Psoas muscle (tissue), 8 donors: ENCODE data around the gene PLEKHA8. TPM values are rescaled to one million over a fixed set of nuclear protein-coding genes. Genes with fewer than 3 reads are reported as not detected.

ENCODE experiments used
- ATAC-seq, 4 donors: fragments of 200-7000 bp; cut with Tn5 transposase; one replicate each; pipeline ENCODE4 v1.9.1; 2020; ENCODE audit warnings: moderate library complexity in 3 of 4, mild to moderate bottlenecking in 2 of 4
- DNase-seq, 2 donors: peaks; one replicate each; pipeline ENCODE4 v3.0.0-alpha.2; 2020
- H3K27ac ChIP-seq: fragments of 200-600 bp; one replicate; pipeline ENCODE4 v1.8.0; 2022
- H3K27me3 ChIP-seq, 3 donors: fragments of 200-600 bp in 1 of 3; one replicate each; pipeline versions ENCODE4 v1.6.1 to v1.8.0; 2013 to 2022; ENCODE audit warnings: low read length in 2 of 3, mild to moderate bottlenecking in 2 of 3, moderate library complexity in 1 of 3; ENCODE audit not compliant: insufficient read depth in 3 of 3
- H3K36me3 ChIP-seq, 2 donors: fragments of 200-600 bp in 1 of 2; one replicate each; pipeline versions ENCODE4 v1.6.1 to v1.8.0; 2013 to 2022; ENCODE audit warnings: low read depth in 1 of 2, mild to moderate bottlenecking in 1 of 2, moderate library complexity in 1 of 2; ENCODE audit not compliant: insufficient read depth in 1 of 2
- H3K4me1 ChIP-seq: fragments of 200-600 bp; one replicate; pipeline ENCODE4 v1.8.0; 2022
- H3K4me3 ChIP-seq: fragments of 200-600 bp; one replicate; pipeline ENCODE4 v1.8.0; 2022; ENCODE audit warnings: mild to moderate bottlenecking
- H3K9me3 ChIP-seq: fragments of 200-600 bp; one replicate; pipeline ENCODE4 v1.8.0; 2022
- WGBS, 3 donors: extraction: QIAGEN DNeasy Blood & Tissue Kit; methylation state at CpG; one replicate each; pipeline versions ENCODE4 v1.1.6 to v1.1.7; 2013; 5-methylcytosine and 5-hydroxymethylcytosine counted together
- intact Hi-C, 2 donors: fragments of 100-400 bp; cut with DNase I; formaldehyde crosslinking; loops; one replicate each; pipeline versions ENCODE4 v1.11.0 to v1.14.2; 2022
- polyA plus RNA-seq, 3 donors: library from polyadenylated mRNA; stranded (reverse); fragments of 200-250 nt; gene quantifications; one replicate each; pipeline ENCODE4 v1.2.3, GENCODE V29; 2013
- total RNA-seq, 4 donors: library from RNA; stranded (reverse); fragmentation: NEBNext Ultra II Directional in 2 of 4; extraction: Animal tissue kit (Norgen Biotek cat#: 25700) in 2 of 4; gene quantifications; one replicate each; pipeline versions ENCODE4 v1.2.1 to v1.2.4, GENCODE V29; 2021 to 2023
- TF ChIP-seq, protein P1 (sequence below): fragments of 200-600 bp; IDR thresholded peaks from one replicate; pipeline ENCODE4 v1.8.0; 2022; ENCODE audit warnings: antibody characterized with exemption
- donor health status: healthy with polysubstance abuse.
- donor health status: DM: no; HTN: no; CAD: no; lungs with moderate emphysema.
- donor health status: Bipolar disorder and iron deficiency.
- donor health status: healthy.
- donor health status: DM: yes; HTN: yes; CAD: no.
- donor health status: DM: no; HTN: no; CAD: no.
- donor health status: DM: no; HTN: no; CAD: no.
- donor health status: DM: yes; HTN: yes; CAD: no.

Gene PLEKHA8
- total and polyA plus RNA-seq, 7 donors = 1.3 to 4.0 (median 3.7) TPM

DNA sequence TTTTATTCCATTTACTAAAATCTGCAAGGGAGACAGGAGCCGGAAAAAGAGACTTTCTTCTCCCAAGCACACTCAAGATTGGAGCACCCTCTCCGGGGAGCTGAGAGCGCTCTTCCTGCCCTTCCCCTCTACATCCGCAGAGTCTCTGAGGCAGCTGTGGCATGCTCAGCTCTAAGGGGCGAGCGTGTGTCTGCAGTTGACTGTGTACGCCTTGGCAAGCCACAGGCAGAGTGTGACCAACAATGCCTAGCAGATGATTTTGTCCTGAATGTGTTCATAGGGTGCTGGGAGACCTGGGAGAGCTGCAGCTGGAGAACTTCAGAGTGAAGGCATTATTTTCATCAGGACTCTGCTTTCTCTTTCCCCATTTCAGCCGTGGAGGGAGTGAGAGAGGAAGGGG, 127.3 kb downstream of the PLEKHA8 start:
- ATAC-seq (no peak), DNase-seq (no peak)
- no peak overlapping the region for H3K4me3 ChIP-seq
- 74 to 82% (median 75%) methylated on average over 8 of the region's 8 CpGs for WGBS, 3 donors
- TF ChIP-seq, protein P1, sequence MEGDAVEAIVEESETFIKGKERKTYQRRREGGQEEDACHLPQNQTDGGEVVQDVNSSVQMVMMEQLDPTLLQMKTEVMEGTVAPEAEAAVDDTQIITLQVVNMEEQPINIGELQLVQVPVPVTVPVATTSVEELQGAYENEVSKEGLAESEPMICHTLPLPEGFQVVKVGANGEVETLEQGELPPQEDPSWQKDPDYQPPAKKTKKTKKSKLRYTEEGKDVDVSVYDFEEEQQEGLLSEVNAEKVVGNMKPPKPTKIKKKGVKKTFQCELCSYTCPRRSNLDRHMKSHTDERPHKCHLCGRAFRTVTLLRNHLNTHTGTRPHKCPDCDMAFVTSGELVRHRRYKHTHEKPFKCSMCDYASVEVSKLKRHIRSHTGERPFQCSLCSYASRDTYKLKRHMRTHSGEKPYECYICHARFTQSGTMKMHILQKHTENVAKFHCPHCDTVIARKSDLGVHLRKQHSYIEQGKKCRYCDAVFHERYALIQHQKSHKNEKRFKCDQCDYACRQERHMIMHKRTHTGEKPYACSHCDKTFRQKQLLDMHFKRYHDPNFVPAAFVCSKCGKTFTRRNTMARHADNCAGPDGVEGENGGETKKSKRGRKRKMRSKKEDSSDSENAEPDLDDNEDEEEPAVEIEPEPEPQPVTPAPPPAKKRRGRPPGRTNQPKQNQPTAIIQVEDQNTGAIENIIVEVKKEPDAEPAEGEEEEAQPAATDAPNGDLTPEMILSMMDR = no peak
- H3K4me1 ChIP-seq = peaks cover 6% of the 10 kb centered on the region
- intact Hi-C loops = loop anchor here in 1 of 2 donors (10.0 kb wide), 1 partner anchor 409 kb away; no protein-coding TSS in a partner anchor
- H3K9me3 ChIP-seq = no peaks in the 10 kb centered on the region
- H3K27ac ChIP-seq = no peak overlapping the region
- peaks cover 0 to 62% of the 10 kb centered on the region in 2 donors for H3K36me3 ChIP-seq
- no peaks in the 10 kb centered on the region for H3K27me3 ChIP-seq

DNA sequence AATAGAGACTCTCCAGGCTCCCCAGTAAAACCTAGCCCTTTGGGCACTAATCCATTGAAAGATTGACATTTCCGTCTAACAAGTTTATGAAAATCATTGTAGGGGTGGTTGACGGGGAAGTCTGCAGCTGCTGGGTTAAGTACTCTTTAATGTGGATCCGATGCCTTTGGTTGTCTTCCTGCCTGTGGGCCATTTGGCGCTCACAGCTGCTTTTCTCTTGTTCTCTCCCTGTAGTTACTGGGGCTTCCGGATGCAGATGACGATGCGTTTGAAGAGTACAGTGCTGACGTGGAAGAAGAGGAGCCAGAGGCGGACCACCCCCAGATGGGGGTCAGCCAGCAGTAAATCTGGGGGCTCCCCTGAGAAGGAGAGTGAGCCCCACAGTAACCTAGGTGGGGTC, 129.0 kb downstream of the PLEKHA8 start:
- Histone ChIP-seq H3K27ac (no peak overlapping the region), H3K9me3 (no peaks in the 10 kb centered on the region), H3K36me3 (peaks cover 0 to 48% of the 10 kb centered on the region in 2 donors), H3K4me3 (no peak overlapping the region), H3K27me3 (no peaks in the 10 kb centered on the region), H3K4me1 (no peaks in the 10 kb centered on the region)
- TF ChIP-seq, protein P1 = no peak
- 86 to 90% (median 86%) methylated on average over 9 of the region's 9 CpGs for WGBS, 3 donors
- DNase-seq = no peak
- ATAC-seq = no peak
- intact Hi-C loops = loop anchor here in 1 of 2 donors (10.0 kb wide), 1 partner anchor 408 kb away; no protein-coding TSS in a partner anchor

DNA sequence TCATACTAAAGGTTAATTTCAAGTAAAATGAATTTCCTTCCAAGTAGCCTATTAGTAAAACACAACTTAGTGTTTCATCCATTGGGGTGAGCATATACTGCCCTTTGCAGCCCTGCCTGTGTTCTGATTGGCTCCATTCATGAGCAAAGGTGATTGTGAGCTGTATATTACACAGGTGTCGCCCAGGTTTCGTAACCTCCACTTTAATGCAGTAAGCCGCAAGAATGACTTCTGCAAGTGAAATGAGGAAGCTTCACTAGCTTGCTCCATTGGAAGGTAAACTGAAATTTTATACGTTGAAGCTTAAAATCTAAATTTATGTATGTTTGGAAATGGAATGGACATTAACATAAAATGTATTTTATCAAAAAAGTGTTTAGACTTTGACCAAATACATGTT, 131.0 kb downstream of the PLEKHA8 start:
- DNase-seq (no peak), ATAC-seq (no peak)
- 89 to 90% (median 90%) methylated on average over 4 of the region's 4 CpGs for WGBS, 3 donors
- intact Hi-C loops = loop anchor here in 1 of 2 donors (10.0 kb wide), 1 partner anchor 406 kb away; no protein-coding TSS in a partner anchor
- Histone ChIP-seq H3K27ac (no peak overlapping the region), H3K27me3 (no peaks in the 10 kb centered on the region), H3K9me3 (no peaks in the 10 kb centered on the region), H3K4me1 (no peaks in the 10 kb centered on the region), H3K4me3 (no peak overlapping the region), H3K36me3 (peaks cover 0 to 36% of the 10 kb centered on the region in 2 donors)
- TF ChIP-seq, protein P1 = no peak

DNA sequence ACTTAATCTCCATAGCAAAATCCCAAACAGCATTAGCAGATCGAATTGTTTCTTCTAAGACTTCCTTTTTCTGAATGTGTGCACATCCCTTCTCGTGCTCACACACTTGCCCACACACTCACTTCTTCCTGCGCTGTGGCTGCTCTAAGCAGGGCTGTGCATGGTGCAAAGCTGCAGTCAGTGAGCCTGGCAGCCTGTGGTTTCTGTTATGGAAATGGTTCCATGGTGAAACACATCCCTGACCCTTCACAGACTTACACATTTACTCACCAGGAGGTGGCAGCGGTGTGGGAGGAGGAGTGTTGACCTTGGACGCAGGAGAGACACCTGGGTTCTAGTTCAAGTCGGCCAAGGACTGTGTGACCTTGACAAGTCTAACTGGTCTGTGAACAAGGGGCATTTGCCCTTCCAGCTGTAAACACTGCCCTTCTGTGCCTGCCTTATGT, 131.5 kb downstream of the PLEKHA8 start:
- peaks cover 6% of the 10 kb centered on the region for H3K4me1 ChIP-seq
- H3K36me3 ChIP-seq = peaks cover 0 to 31% of the 10 kb centered on the region in 2 donors
- intact Hi-C loops = loop anchor here in 1 of 2 donors (10.0 kb wide), 1 partner anchor 405 kb away; no protein-coding TSS in a partner anchor
- H3K9me3 ChIP-seq = no peaks in the 10 kb centered on the region
- no peaks in the 10 kb centered on the region for H3K27me3 ChIP-seq
- DNase-seq (no peak), ATAC-seq (peak in 2 of 4 donors; percentile 39 to 40)
- WGBS, 3 donors = 54 to 57% (median 55%) methylated on average over 6 of the region's 6 CpGs
- no peak overlapping the region for H3K27ac ChIP-seq
- TF ChIP-seq, protein P1 = no peak
- no peak overlapping the region for H3K4me3 ChIP-seq

DNA sequence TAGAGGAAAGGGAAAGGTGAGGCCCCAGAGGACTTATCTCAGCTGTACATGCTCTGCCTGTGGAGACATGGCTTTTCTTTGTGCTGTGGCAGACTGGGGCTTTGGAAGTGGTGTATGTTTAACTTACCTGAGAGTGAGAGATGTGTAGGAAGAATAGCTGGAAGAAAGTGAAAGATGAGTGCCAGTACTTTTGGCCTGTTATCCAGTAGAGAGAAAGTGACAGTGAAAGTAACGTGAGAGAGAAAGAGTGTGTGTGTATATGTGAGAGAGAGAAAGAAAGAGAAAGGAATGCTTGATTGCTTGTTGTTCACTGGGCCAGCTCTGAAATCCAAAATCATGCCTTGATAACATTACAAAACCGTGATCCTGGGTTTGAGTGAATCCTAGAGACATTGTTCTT, 132.1 kb downstream of the PLEKHA8 start:
- H3K4me1 ChIP-seq = peaks cover 12% of the 10 kb centered on the region
- WGBS, 3 donors = 91 to 100% (median 92%) methylated on average over 2 of the region's 2 CpGs
- intact Hi-C loops = no loop called here

More for the DNA sequence above, 132.1 kb downstream of the PLEKHA8 start:
- TF ChIP-seq, protein P1 = no peak
- Histone ChIP-seq H3K4me3 (no peak overlapping the region), H3K27me3 (no peaks in the 10 kb centered on the region), H3K9me3 (no peaks in the 10 kb centered on the region), H3K27ac (no peak overlapping the region), H3K36me3 (peaks cover 0 to 28% of the 10 kb centered on the region in 2 donors)
- no peak for ATAC-seq
- no peak for DNase-seq
